Measurements from ENCODE around the gene AVPR2.
A peak's percentile ranks its signal among the peaks of the same experiment; 100 is the strongest.

The AVPR2 gene

GRCh38 chrX:153877571-153878261, 26.8 kb upstream of the AVPR2 start:
- Mint-ChIP-seq H3K4me3 (peak overlapping the region in 1 of 3 experiments; percentile 14), H3K4me1 (peaks cover 12% of the 10 kb centered on the region), H3K36me3 (ENCODE audit: low read depth) (no peaks in the 10 kb centered on the region), H3K9me3 (peaks cover 23% of the 10 kb centered on the region), H3K27ac (no peak overlapping the region), H3K27me3 (ENCODE audit: low read depth) (peaks cover 22% of the 10 kb centered on the region)
- no peak for TF ChIP-seq CTCF (IDR thresholded peaks at IDR 0.05; ENCODE audit: unreplicated experiment in 3 of 3)

GRCh38 chrX:153878345-153878744, 26.1 kb upstream of the AVPR2 start:
- peaks cover 23% of the 10 kb centered on the region for H3K27me3 Mint-ChIP-seq (ENCODE audit: low read depth)
- TF ChIP-seq CTCF (IDR thresholded peaks at IDR 0.05; ENCODE audit: unreplicated experiment in 3 of 3) = no peak
- H3K4me1 Mint-ChIP-seq = peaks cover 12% of the 10 kb centered on the region
- no peaks in the 10 kb centered on the region for H3K36me3 Mint-ChIP-seq (ENCODE audit: low read depth)
- H3K27ac Mint-ChIP-seq = no peak overlapping the region
- H3K9me3 Mint-ChIP-seq = peaks cover 23% of the 10 kb centered on the region
- H3K4me3 Mint-ChIP-seq = peak overlapping the region in 2 of 3 experiments; percentile 4 to 46

- Mint-ChIP-seq H3K36me3 (ENCODE audit: low read depth) (no peaks in the 10 kb centered on the region), H3K4me1 (peaks cover 12% of the 10 kb centered on the region), H3K27ac (peak overlapping the region in 1 of 3 experiments; percentile 37), H3K27me3 (ENCODE audit: low read depth) (peaks cover 25% of the 10 kb centered on the region), H3K4me3 (peak overlapping the region; percentile 6 to 70 (median 24)), H3K9me3 (peaks cover 22% of the 10 kb centered on the region)
- TF ChIP-seq CTCF (IDR thresholded peaks at IDR 0.05; ENCODE audit: unreplicated experiment in 3 of 3) = no peak
Measured at GRCh38 chrX:153878969-153879653, 25.4 kb upstream of the AVPR2 start.

DNA sequence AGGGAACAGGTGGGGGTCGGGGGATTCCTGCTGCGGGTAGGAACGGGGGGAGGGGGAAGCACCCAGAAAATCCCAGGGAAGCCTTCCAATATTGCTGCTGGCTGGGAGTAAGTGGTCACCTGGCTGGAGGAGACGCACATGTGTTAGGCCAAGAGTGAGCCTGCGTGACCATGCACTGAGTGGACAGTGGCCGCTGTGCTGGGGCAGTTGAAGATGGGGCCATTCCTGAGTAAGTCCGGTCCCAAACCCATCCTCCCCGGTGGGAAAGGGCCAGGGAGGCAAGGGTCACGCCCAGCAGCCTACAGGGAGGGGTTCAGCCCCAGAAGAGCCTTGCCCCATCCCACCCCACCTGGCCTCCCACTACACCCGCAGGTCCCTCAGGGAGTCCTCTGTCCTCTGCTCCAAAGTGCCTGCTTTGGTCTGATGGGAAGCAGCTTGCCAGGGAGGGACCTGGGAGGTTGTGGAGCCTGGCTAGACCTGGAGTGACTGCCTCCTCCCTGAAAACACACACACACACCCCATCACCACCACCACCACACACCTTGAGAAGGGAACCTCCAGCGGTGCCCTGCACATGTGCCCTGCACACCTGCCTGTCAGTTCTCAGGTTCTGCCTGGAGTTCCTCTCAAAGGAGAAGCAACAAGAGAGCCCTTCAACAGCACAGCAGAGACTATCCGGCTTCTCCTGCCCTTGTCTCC, 24.6 kb upstream of the AVPR2 start:
- Mint-ChIP-seq H3K27me3 (ENCODE audit: low read depth) (peaks cover 30% of the 10 kb centered on the region), H3K27ac (no peak overlapping the region), H3K4me3 (no peak overlapping the region), H3K9me3 (peaks cover 17% of the 10 kb centered on the region), H3K36me3 (ENCODE audit: low read depth) (no peaks in the 10 kb centered on the region), H3K4me1 (peaks cover 12% of the 10 kb centered on the region)
- no peak for TF ChIP-seq CTCF (IDR thresholded peaks at IDR 0.05; ENCODE audit: unreplicated experiment in 3 of 3)

GRCh38 chrX:153880440-153880815, 24.0 kb upstream of the AVPR2 start:
- TF ChIP-seq CTCF (IDR thresholded peaks at IDR 0.05; ENCODE audit: unreplicated experiment in 3 of 3) = no peak
- Mint-ChIP-seq H3K4me3 (no peak overlapping the region), H3K36me3 (ENCODE audit: low read depth) (no peaks in the 10 kb centered on the region), H3K4me1 (peaks cover 12% of the 10 kb centered on the region), H3K27me3 (ENCODE audit: low read depth) (peaks cover 33% of the 10 kb centered on the region), H3K9me3 (peaks cover 17% of the 10 kb centered on the region), H3K27ac (no peak overlapping the region)

All from nephron (organoid).